Osteocyte (in vitro differentiated cells): ENCODE results near the gene GRIK4. TPM values are rescaled to one million over a fixed set of nuclear protein-coding genes. Genes with fewer than 3 reads are reported as not detected.

Source experiments
- DNase-seq: peaks from one replicate; pipeline ENCODE4 v3.0.0; 2021; ENCODE audit warnings: mixed read lengths; ENCODE audit not compliant: unreplicated experiment; ENCODE audit errors: extremely low spot score
- H3K27ac Mint-ChIP-seq: one replicate; pipeline ENCODE4 v1.8.0; 2021; ENCODE audit warnings: mild to moderate bottlenecking, mixed read lengths; ENCODE audit not compliant: unreplicated experiment
- H3K27me3 Mint-ChIP-seq: one replicate; pipeline ENCODE4 v1.8.0; 2021; ENCODE audit warnings: mixed read lengths; ENCODE audit not compliant: unreplicated experiment
- H3K36me3 Mint-ChIP-seq: one replicate; pipeline ENCODE4 v1.8.0; 2021; ENCODE audit warnings: mixed read lengths; ENCODE audit not compliant: unreplicated experiment
- H3K4me1 Mint-ChIP-seq: one replicate; pipeline ENCODE4 v1.8.0; 2021; ENCODE audit warnings: mixed read lengths; ENCODE audit not compliant: unreplicated experiment
- H3K4me3 Mint-ChIP-seq: one replicate; pipeline ENCODE4 v1.8.0; 2021; ENCODE audit warnings: mild to moderate bottlenecking, moderate library complexity, mixed read lengths; ENCODE audit not compliant: unreplicated experiment
- H3K9me3 Mint-ChIP-seq: one replicate; pipeline ENCODE4 v1.8.0; 2021; ENCODE audit warnings: mixed read lengths; ENCODE audit not compliant: unreplicated experiment
- total RNA-seq: library from RNA; stranded (reverse); gene quantifications from 2 replicates; pipeline ENCODE4 v1.2.1, GENCODE V29; 2021
- TF ChIP-seq, protein P1 (sequence below): fragments of 200-600 bp; sonication (generic); IDR thresholded peaks from 2 replicates; pipeline ENCODE4 v1.5.0; 2021; ENCODE audit warnings: antibody characterized with exemption, mild to moderate bottlenecking, moderate library complexity

GRIK4 gene
- total RNA-seq, 1 donor from 2014 or later: 0.11 TPM

DNA sequence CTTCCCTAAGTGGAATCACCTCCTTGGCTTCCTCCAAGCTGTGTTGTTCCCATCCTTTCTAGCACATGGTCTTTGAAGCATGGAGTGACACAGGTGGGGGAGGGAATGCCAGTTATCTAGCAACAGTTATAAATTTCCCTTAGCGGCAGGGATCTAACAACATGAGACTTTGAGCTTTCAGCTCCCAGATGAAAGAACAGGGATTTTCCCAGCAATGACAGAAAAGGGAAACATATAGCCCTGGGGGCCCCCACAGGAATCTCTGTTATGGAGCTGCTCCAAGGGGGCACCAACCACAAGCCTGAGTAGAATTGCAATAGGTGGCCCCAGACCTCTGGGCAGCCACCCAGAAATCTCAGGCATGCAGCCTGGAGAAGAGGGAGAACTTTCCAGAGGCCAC lies 163.0 kb downstream of the GRIK4 start:
- Mint-ChIP-seq H3K9me3 (no peaks in the 10 kb centered on the region), H3K27ac (no peak overlapping the region), H3K4me1 (peaks cover 4% of the 10 kb centered on the region), H3K4me3 (no peak overlapping the region), H3K36me3 (no peaks in the 10 kb centered on the region), H3K27me3 (peaks cover 4% of the 10 kb centered on the region)
- TF ChIP-seq, protein P1, sequence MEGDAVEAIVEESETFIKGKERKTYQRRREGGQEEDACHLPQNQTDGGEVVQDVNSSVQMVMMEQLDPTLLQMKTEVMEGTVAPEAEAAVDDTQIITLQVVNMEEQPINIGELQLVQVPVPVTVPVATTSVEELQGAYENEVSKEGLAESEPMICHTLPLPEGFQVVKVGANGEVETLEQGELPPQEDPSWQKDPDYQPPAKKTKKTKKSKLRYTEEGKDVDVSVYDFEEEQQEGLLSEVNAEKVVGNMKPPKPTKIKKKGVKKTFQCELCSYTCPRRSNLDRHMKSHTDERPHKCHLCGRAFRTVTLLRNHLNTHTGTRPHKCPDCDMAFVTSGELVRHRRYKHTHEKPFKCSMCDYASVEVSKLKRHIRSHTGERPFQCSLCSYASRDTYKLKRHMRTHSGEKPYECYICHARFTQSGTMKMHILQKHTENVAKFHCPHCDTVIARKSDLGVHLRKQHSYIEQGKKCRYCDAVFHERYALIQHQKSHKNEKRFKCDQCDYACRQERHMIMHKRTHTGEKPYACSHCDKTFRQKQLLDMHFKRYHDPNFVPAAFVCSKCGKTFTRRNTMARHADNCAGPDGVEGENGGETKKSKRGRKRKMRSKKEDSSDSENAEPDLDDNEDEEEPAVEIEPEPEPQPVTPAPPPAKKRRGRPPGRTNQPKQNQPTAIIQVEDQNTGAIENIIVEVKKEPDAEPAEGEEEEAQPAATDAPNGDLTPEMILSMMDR: no peak
- no peak for DNase-seq

DNA sequence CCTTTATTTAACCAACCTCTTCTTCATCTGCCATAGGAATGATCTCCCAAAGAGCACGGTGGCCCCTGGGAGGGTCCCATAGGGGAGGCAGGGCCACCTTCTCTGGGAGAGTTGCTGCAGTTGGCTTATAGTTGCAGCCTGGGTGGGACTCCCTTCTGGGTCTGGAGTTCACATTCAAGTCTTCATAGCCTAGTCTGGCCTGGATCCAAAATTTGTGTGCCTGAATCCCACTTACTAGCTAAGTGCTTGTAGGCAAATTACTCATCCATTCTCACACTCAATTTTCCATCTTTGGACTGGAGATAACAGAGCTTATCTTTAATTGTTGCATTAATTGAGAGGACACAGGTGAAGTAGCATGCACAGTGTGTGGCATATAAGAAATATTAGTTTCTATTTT lies 163.6 kb downstream of the GRIK4 start:
- TF ChIP-seq, protein P1: no peak
- no peak for DNase-seq
- no peak overlapping the region for H3K27ac Mint-ChIP-seq

DNA sequence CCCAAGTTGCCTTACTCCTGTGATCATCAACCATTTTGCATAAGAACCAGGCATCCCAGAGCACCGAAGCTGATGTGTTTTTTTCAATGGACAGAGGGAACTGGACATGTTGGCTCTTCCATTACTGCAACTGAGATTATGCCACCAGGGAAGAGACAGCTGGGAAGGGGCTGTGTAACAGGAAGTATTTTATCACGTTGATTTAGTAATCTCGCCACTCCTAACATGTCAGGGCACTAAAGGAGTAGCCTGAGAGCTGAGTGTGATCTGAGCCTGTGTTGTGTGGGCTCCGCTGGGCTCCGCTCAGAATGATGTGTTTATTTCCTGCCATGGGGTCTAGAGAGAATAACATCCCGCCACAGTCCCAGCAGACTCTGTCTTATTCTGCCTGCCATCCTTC lies 165.4 kb downstream of the GRIK4 start:
- no peaks in the 10 kb centered on the region for H3K36me3 Mint-ChIP-seq
- TF ChIP-seq, protein P1: no peak
- peaks cover 20% of the 10 kb centered on the region for H3K27me3 Mint-ChIP-seq
- peaks cover 4% of the 10 kb centered on the region for H3K4me1 Mint-ChIP-seq
- no peak overlapping the region for H3K4me3 Mint-ChIP-seq
- no peak overlapping the region for H3K27ac Mint-ChIP-seq
- DNase-seq: no peak
- no peaks in the 10 kb centered on the region for H3K9me3 Mint-ChIP-seq

More for the DNA sequence above, 163.6 kb downstream of the GRIK4 start:
- Mint-ChIP-seq H3K9me3 (no peaks in the 10 kb centered on the region), H3K27me3 (peaks cover 8% of the 10 kb centered on the region), H3K4me1 (peaks cover 4% of the 10 kb centered on the region), H3K36me3 (no peaks in the 10 kb centered on the region), H3K4me3 (no peak overlapping the region)

DNA sequence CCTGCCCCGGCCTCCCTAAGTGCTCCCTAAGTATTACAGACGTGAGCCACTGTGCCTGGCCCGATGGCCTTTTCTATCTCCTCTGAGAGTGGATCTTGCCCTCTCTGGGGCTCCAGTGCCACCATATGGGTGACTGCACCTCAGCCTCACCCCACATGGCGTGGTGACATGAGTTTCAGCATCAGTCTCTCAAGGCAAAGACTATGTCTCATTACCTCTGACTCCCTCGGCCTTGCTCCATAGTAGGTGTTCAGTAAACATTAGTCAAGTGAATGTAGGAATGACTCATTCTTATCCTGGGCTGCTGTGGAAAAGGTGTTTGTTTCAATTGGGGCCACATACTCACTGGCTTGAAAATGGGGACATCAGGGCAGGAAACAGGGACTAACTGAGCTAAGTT lies 168.8 kb downstream of the GRIK4 start:
- no peaks in the 10 kb centered on the region for H3K4me1 Mint-ChIP-seq
- TF ChIP-seq, protein P1: no peak
- no peak overlapping the region for H3K4me3 Mint-ChIP-seq

DNA sequence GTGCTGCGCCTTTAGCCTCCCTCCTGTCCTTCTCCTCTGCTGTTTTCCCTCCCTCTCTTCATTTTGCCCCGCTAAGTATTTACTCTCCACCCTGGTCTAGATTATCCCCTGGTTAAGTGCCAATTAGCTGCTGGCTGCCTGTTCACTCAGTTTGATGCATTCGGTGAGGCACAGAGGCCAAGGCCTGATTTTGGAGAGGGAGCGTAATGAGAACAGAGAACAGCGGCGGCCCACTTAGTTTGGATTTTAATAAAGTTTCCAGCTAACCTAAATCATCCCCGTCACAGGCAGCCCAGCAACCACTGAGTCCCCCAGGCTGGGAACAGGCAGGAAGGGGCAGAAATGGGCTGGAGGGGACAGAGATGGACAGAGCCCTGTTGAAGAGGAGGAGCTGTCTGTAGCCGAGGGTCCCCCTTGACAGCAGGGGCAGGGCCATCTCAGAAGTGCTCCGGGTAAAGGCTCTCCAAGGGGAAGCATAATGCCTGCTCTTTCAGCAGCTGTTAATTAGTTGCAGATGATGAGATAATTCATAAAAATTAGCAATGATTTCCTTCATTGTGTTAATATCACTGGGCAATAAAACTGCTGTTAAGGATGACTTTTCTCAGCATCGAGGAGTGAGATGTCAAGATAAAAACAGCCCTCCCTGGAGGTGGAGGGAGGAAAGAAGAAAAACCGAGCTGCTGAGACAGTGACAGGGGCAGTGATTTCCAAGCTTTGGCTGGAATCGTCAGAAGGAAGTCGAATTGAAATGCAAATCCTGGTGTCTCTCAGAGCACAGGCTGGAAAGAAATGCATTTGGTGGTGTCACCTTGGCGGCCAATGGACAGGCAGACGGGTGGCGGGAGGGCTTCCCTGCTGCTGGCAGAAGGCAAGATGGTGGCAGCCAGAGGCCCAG lies 170.1 kb downstream of the GRIK4 start:
- no peak overlapping the region for H3K27ac Mint-ChIP-seq
- peaks cover 59% of the 10 kb centered on the region for H3K27me3 Mint-ChIP-seq

More for the DNA sequence above, 168.8 kb downstream of the GRIK4 start:
- no peak overlapping the region for H3K27ac Mint-ChIP-seq
- DNase-seq: no peak
- peaks cover 49% of the 10 kb centered on the region for H3K27me3 Mint-ChIP-seq
- no peaks in the 10 kb centered on the region for H3K9me3 Mint-ChIP-seq
- H3K36me3 Mint-ChIP-seq: no peaks in the 10 kb centered on the region

More for the DNA sequence above, 170.1 kb downstream of the GRIK4 start:
- Mint-ChIP-seq H3K4me1 (no peaks in the 10 kb centered on the region), H3K36me3 (no peaks in the 10 kb centered on the region), H3K4me3 (no peak overlapping the region), H3K9me3 (no peaks in the 10 kb centered on the region)
- TF ChIP-seq, protein P1: no peak
- no peak for DNase-seq
